SK-N-MC (cell line): Measurements from ENCODE around the gene OTUB1.

Experiments
- EZH2 ChIP-seq: fragments of 200-600 bp; sonication (generic); IDR thresholded peaks from one replicate; pipeline ENCODE4 v1.6.1; 2017; ENCODE audit warnings: antibody characterized with exemption
- POLR2AphosphoS5 ChIP-seq: IDR thresholded peaks from 2 replicates; pipeline ENCODE4 v1.6.1; 2012; ENCODE audit warnings: mild to moderate bottlenecking, low read depth, low read length, borderline replicate concordance

GRCh38 chr11:63978551-63979239 is 7.5 kb upstream of the OTUB1 start:
- TF ChIP-seq EZH2, result no peak
- no peak for TF ChIP-seq POLR2AphosphoS5
